NCI-H524 (cell line): ENCODE results near the gene PRPF8.
A peak's percentile ranks its signal among the peaks of the same experiment; 100 is the strongest.
"Not testable (repeated sequence)": the region's sequence is repeated elsewhere in the genome, so short reads cannot be mapped to it uniquely, and the experiment has no call there.

Source experiments
- DNase-seq, 2 experiments: peaks; one replicate each; lab custom pipeline; 2025; lab: John Stamatoyannopoulos, UW

Gene PRPF8

GRCh38 chr17:1690544-1691221 is 6.0 kb upstream of the PRPF8 start:
- DNase-seq = no peak

GRCh38 chr17:1688405-1688804 is 3.7 kb upstream of the PRPF8 start:
- DNase-seq = not testable (repeated sequence)

- DNase-seq = no peak
These were observed 1.4 kb upstream of the PRPF8 start for GRCh38 chr17:1686086-1686485.

- DNase-seq = no peak
These were observed 1.2 kb downstream of the PRPF8 start for GRCh38 chr17:1683459-1683858.

- no peak for DNase-seq
These were observed 8.3 kb downstream of the PRPF8 start for GRCh38 chr17:1676401-1676800.

- DNase-seq = no peak
These were observed 11.5 kb downstream of the PRPF8 start for GRCh38 chr17:1673041-1673785.

GRCh38 chr17:1663934-1664333 is 20.7 kb downstream of the PRPF8 start:
- not testable (repeated sequence) for DNase-seq

GRCh38 chr17:1661045-1661444 is 23.6 kb downstream of the PRPF8 start:
- DNase-seq = no peak

GRCh38 chr17:1658100-1658499 is 26.6 kb downstream of the PRPF8 start:
- DNase-seq = no peak

GRCh38 chr17:1653735-1654134 is 30.9 kb downstream of the PRPF8 start:
- no peak for DNase-seq

- not testable (repeated sequence) for DNase-seq
These were observed 31.9 kb downstream of the PRPF8 start for GRCh38 chr17:1652794-1653193.

- DNase-seq = no peak
These were observed 33.2 kb downstream of the PRPF8 start for GRCh38 chr17:1651559-1651844.

- no peak for DNase-seq
These were observed 33.7 kb downstream of the PRPF8 start for GRCh38 chr17:1650731-1651558.

- DNase-seq = no peak
These were observed 34.7 kb downstream of the PRPF8 start, which contains the start of gene RILP for GRCh38 chr17:1649844-1650501. RILP (minus strand) TSS chr17:1649866; CDS start chr17:1649804, 62 bp downstream.

GRCh38 chr17:1648963-1649843 is 35.5 kb downstream of the PRPF8 start:
- DNase-seq = peak; percentile 64 to 87

- DNase-seq = no peak
These were observed 36.3 kb downstream of the PRPF8 start for GRCh38 chr17:1648173-1648962.

- DNase-seq = no peak
These were observed 36.9 kb downstream of the PRPF8 start for GRCh38 chr17:1647802-1648171.

GRCh38 chr17:1646199-1646875 is 38.3 kb downstream of the PRPF8 start:
- no peak for DNase-seq

GRCh38 chr17:1645207-1646171 is 39.2 kb downstream of the PRPF8 start, which contains the start of gene SCARF1:
SCARF1 (minus strand) TSS chr17:1645732; CDS start chr17:1645697, 35 bp downstream.
- no peak for DNase-seq
